ENCODE results near the gene RASSF6.
"Not testable (repeated sequence)": the region's sequence is repeated elsewhere in the genome, so short reads cannot be mapped to it uniquely, and the experiment has no call there.

Gene RASSF6

GRCh38 chr4:73576381-73576780, 43.9 kb downstream of the RASSF6 start:
- no peak for DNase-seq (ENCODE audit: low read depth in 1 of 2, low spot score in 1 of 2)
- H3K27ac ChIP-seq (replicated peaks), result no peak overlapping the region
- H3K27me3 ChIP-seq (ENCODE audit: insufficient read depth, poor library complexity, severe bottlenecking), result no peaks in the 10 kb centered on the region
- no peak for TF ChIP-seq CTCF (IDR thresholded peaks at IDR 0.05; ENCODE audit: insufficient read depth, low read length)
- no peak for TF ChIP-seq GABPA (IDR thresholded peaks at IDR 0.05; ENCODE audit: low read depth)
- no peak for TF ChIP-seq POLR2AphosphoS5 (IDR thresholded peaks at IDR 0.05; ENCODE audit: low read depth)
- no peak for TF ChIP-seq SPI1 (IDR thresholded peaks at IDR 0.05; ENCODE audit: borderline replicate concordance, low read depth)
- no peak for TF ChIP-seq REST (IDR thresholded peaks at IDR 0.05; ENCODE audit: insufficient replicate concordance, low read depth)
- H3K4me3 ChIP-seq (replicated peaks; ENCODE audit: insufficient read depth, low read length), result no peak overlapping the region

- Histone ChIP-seq H3K27me3 (ENCODE audit: insufficient read depth, poor library complexity, severe bottlenecking) (no peaks in the 10 kb centered on the region), H3K4me3 (replicated peaks; ENCODE audit: insufficient read depth, low read length) (no peak overlapping the region)
- no peak for DNase-seq (ENCODE audit: low read depth in 1 of 2, low spot score in 1 of 2)
These were observed 44.6 kb downstream of the RASSF6 start for GRCh38 chr4:73575660-73576059.

GRCh38 chr4:73573794-73574528, 46.3 kb downstream of the RASSF6 start:
- Histone ChIP-seq H3K27me3 (ENCODE audit: insufficient read depth, poor library complexity, severe bottlenecking) (no peaks in the 10 kb centered on the region), H3K4me3 (replicated peaks; ENCODE audit: insufficient read depth, low read length) (no peak overlapping the region), H3K27ac (replicated peaks) (no peak overlapping the region)
- DNase-seq (ENCODE audit: low read depth in 1 of 2, low spot score in 1 of 2), result peak in 1 of 2 experiments; percentile 53
- TF ChIP-seq POLR2AphosphoS5 (IDR thresholded peaks at IDR 0.05; ENCODE audit: low read depth) (no peak), CTCF (IDR thresholded peaks at IDR 0.05; ENCODE audit: insufficient read depth, low read length) (peak; percentile 62), GABPA (IDR thresholded peaks at IDR 0.05; ENCODE audit: low read depth) (no peak)

More at GRCh38 chr4:73575660-73576059, 44.6 kb downstream of the RASSF6 start:
- H3K27ac ChIP-seq (replicated peaks), result no peak overlapping the region
- TF ChIP-seq GABPA (IDR thresholded peaks at IDR 0.05; ENCODE audit: low read depth), result no peak

GRCh38 chr4:73550865-73551264, 69.4 kb downstream of the RASSF6 start:
- DNase-seq (ENCODE audit: low read depth in 1 of 2, low spot score in 1 of 2); H3K27me3 ChIP-seq (ENCODE audit: insufficient read depth, poor library complexity, severe bottlenecking); H3K4me3 ChIP-seq (replicated peaks; ENCODE audit: insufficient read depth, low read length); H3K27ac ChIP-seq (replicated peaks): not testable (repeated sequence)

- no peak overlapping the region for H3K4me3 ChIP-seq (replicated peaks; ENCODE audit: insufficient read depth, low read length)
- no peak overlapping the region for H3K27ac ChIP-seq (replicated peaks)
- TF ChIP-seq GABPA (IDR thresholded peaks at IDR 0.05; ENCODE audit: low read depth) (no peak), SPI1 (IDR thresholded peaks at IDR 0.05; ENCODE audit: borderline replicate concordance, low read depth) (no peak), REST (IDR thresholded peaks at IDR 0.05; ENCODE audit: insufficient replicate concordance, low read depth) (no peak), POLR2AphosphoS5 (IDR thresholded peaks at IDR 0.05; ENCODE audit: low read depth) (no peak), CTCF (IDR thresholded peaks at IDR 0.05; ENCODE audit: insufficient read depth, low read length) (no peak)
- no peak for DNase-seq (ENCODE audit: low read depth in 1 of 2, low spot score in 1 of 2)
- no peaks in the 10 kb centered on the region for H3K27me3 ChIP-seq (ENCODE audit: insufficient read depth, poor library complexity, severe bottlenecking)
These were observed 75.6 kb downstream of the RASSF6 start for GRCh38 chr4:73544620-73545019.
